Measurements from ENCODE around the gene MYRFL.

GRCh38 chr12:69936766-69937165 is 111.7 kb downstream of the MYRFL start:
- TF ChIP-seq CTCF (conservative IDR thresholded peaks at IDR 0.05) (no peak), EZH2 (IDR thresholded peaks at IDR 0.05; ENCODE audit: low read depth) (no peak)
